Measurements from ENCODE around the gene MRPL33. TPM values are rescaled to one million over a fixed set of nuclear protein-coding genes. Genes with fewer than 3 reads are reported as not detected.

Gene MRPL33
- total and polyA plus RNA-seq, 4 donors = 31.2 to 130 (median 41.0) TPM

DNA sequence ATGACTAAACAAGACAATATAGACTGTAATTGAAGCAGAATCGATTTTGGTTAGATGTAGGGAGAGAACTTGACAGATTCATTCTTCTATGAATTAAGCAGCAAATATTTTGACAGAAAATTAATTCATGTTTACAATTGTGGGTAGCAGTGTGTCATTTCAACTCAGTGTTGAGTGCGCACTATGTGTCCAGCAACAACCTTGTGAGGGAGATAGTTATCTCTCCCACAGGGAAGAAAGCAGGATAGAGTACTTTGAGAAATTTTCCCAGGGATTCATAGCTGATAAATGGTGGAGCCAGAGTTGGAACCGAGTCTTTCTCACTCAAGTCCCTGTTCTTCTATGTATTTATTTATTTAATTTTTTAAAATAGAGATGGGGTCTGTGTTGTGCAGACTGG, 5.2 kb downstream of the MRPL33 start:
- Histone ChIP-seq H3K4me3 (ENCODE audit: low read depth in 1 of 3, low read length in 3 of 3) (no peak overlapping the region), H3K9me3 (ENCODE audit: control insufficient read depth in 4 of 4, low read length in 3 of 4) (no peaks in the 10 kb centered on the region), H3K36me3 (ENCODE audit: control insufficient read depth in 4 of 4, insufficient read depth in 3 of 4, low read depth in 1 of 4, low read length in 3 of 4) (peaks cover 0 to 23% (median 8%) of the 10 kb centered on the region in 4 donors), H3K4me1 (ENCODE audit: control insufficient read depth in 4 of 4, insufficient read depth in 4 of 4, low read length in 3 of 4) (peaks cover 2 to 23% (median 15%) of the 10 kb centered on the region in 4 donors), H3K27ac (ENCODE audit: low read depth in 1 of 2, low read length in 2 of 2) (no peak overlapping the region), H3K9ac (ENCODE audit: low read depth in 1 of 2, low read length in 2 of 2) (no peak overlapping the region), H3K27me3 (ENCODE audit: control insufficient read depth in 4 of 4, insufficient read depth in 4 of 4, low read length in 3 of 4) (no peaks in the 10 kb centered on the region)
- TF ChIP-seq, protein P1, sequence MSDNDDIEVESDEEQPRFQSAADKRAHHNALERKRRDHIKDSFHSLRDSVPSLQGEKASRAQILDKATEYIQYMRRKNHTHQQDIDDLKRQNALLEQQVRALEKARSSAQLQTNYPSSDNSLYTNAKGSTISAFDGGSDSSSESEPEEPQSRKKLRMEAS (IDR thresholded peaks at IDR 0.05) = no peak
- TF ChIP-seq FOXA2 (IDR thresholded peaks at IDR 0.05) (no peak), TAF1 (conservative IDR thresholded peaks at IDR 0.05) (no peak), NR2F2 (IDR thresholded peaks at IDR 0.05) (no peak), JUND (IDR thresholded peaks at IDR 0.05) (no peak), EGR1 (IDR thresholded peaks at IDR 0.05; ENCODE audit: low read depth in 2 of 2) (no peak), FOXA1 (IDR thresholded peaks at IDR 0.05) (no peak), RAD21 (IDR thresholded peaks at IDR 0.05) (no peak), HNF4G (IDR thresholded peaks at IDR 0.05) (no peak), HNF4A (conservative IDR thresholded peaks at IDR 0.05) (no peak), GABPA (IDR thresholded peaks at IDR 0.05 in 1 of 2, conservative IDR thresholded peaks at IDR 0.05 in 1 of 2) (no peak), YY1 (IDR thresholded peaks at IDR 0.05) (no peak), RXRA (IDR thresholded peaks at IDR 0.05) (no peak)
- TF ChIP-seq, protein P2, sequence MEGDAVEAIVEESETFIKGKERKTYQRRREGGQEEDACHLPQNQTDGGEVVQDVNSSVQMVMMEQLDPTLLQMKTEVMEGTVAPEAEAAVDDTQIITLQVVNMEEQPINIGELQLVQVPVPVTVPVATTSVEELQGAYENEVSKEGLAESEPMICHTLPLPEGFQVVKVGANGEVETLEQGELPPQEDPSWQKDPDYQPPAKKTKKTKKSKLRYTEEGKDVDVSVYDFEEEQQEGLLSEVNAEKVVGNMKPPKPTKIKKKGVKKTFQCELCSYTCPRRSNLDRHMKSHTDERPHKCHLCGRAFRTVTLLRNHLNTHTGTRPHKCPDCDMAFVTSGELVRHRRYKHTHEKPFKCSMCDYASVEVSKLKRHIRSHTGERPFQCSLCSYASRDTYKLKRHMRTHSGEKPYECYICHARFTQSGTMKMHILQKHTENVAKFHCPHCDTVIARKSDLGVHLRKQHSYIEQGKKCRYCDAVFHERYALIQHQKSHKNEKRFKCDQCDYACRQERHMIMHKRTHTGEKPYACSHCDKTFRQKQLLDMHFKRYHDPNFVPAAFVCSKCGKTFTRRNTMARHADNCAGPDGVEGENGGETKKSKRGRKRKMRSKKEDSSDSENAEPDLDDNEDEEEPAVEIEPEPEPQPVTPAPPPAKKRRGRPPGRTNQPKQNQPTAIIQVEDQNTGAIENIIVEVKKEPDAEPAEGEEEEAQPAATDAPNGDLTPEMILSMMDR (IDR thresholded peaks at IDR 0.05; ENCODE audit: low read depth, low read length, missing input control) = no peak
- TF ChIP-seq, protein P3, sequence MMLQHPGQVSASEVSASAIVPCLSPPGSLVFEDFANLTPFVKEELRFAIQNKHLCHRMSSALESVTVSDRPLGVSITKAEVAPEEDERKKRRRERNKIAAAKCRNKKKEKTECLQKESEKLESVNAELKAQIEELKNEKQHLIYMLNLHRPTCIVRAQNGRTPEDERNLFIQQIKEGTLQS (IDR thresholded peaks at IDR 0.05) = no peak
- TF ChIP-seq, protein P4, sequence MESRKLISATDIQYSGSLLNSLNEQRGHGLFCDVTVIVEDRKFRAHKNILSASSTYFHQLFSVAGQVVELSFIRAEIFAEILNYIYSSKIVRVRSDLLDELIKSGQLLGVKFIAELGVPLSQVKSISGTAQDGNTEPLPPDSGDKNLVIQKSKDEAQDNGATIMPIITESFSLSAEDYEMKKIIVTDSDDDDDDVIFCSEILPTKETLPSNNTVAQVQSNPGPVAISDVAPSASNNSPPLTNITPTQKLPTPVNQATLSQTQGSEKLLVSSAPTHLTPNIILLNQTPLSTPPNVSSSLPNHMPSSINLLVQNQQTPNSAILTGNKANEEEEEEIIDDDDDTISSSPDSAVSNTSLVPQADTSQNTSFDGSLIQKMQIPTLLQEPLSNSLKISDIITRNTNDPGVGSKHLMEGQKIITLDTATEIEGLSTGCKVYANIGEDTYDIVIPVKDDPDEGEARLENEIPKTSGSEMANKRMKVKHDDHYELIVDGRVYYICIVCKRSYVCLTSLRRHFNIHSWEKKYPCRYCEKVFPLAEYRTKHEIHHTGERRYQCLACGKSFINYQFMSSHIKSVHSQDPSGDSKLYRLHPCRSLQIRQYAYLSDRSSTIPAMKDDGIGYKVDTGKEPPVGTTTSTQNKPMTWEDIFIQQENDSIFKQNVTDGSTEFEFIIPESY (IDR thresholded peaks at IDR 0.05) = no peak
- WGBS = 95% methylated on average over 3 of the region's 3 CpGs
- no peak for DNase-seq (ENCODE audit: low spot score)

DNA sequence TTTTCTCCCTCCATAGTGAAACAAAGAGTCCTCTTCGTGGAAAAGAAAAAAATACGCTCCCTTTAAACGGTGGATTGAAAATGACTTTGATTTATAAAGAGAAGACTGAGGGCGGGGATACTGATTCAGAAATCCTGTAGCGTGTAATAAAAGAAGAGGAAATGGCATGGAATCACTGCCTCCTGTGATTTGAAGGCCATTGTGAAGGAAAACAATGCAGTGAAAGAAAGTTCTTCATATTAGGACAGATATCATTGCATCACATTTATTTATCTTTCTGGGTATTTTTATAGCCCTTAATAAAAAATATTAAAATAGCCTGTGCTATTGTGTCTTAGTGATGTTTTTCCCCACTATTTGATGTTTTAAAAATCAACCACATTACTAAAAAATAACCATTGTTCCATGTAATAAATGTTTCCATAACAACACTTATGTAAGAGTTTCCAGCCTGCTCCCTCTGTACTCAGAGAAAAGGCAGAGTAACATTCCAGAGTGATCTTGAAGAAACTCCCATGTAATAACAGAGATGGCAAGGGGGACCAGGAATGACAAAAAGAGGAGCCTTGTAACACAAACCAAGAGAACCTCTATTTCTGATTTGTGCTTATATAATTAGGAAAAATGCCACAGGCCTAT, 8.0 kb downstream of the MRPL33 start:
- 87% methylated on average over 5 of the region's 5 CpGs for WGBS
- Histone ChIP-seq H3K27me3 (ENCODE audit: control insufficient read depth in 4 of 4, insufficient read depth in 4 of 4, low read length in 3 of 4) (no peaks in the 10 kb centered on the region), H3K9me3 (ENCODE audit: control insufficient read depth in 4 of 4, low read length in 3 of 4) (no peaks in the 10 kb centered on the region), H3K27ac (ENCODE audit: low read depth in 1 of 2, low read length in 2 of 2) (no peak overlapping the region), H3K36me3 (ENCODE audit: control insufficient read depth in 4 of 4, insufficient read depth in 3 of 4, low read depth in 1 of 4, low read length in 3 of 4) (peaks cover 0 to 17% (median 8%) of the 10 kb centered on the region in 4 donors), H3K4me3 (ENCODE audit: low read depth in 1 of 3, low read length in 3 of 3) (no peak overlapping the region), H3K9ac (ENCODE audit: low read depth in 1 of 2, low read length in 2 of 2) (no peak overlapping the region), H3K4me1 (ENCODE audit: control insufficient read depth in 4 of 4, insufficient read depth in 4 of 4, low read length in 3 of 4) (peaks cover 0 to 3% (median 1%) of the 10 kb centered on the region in 4 donors)
- no peak for DNase-seq (ENCODE audit: low spot score)
- TF ChIP-seq SP1 (IDR thresholded peaks at IDR 0.05) = no peak
- no peak for TF ChIP-seq HNF4G (IDR thresholded peaks at IDR 0.05)
- TF ChIP-seq, protein P4 (IDR thresholded peaks at IDR 0.05) = no peak
- no peak for TF ChIP-seq EGR1 (IDR thresholded peaks at IDR 0.05; ENCODE audit: low read depth in 2 of 2)
- no peak for TF ChIP-seq NR2F2 (IDR thresholded peaks at IDR 0.05)
- TF ChIP-seq, protein P2 (IDR thresholded peaks at IDR 0.05; ENCODE audit: low read depth, low read length, missing input control) = no peak
- TF ChIP-seq, protein P1 (IDR thresholded peaks at IDR 0.05) = no peak
- no peak for TF ChIP-seq JUND (IDR thresholded peaks at IDR 0.05)
- TF ChIP-seq GABPA (IDR thresholded peaks at IDR 0.05 in 1 of 2, conservative IDR thresholded peaks at IDR 0.05 in 1 of 2) = no peak
- TF ChIP-seq, protein P5, sequence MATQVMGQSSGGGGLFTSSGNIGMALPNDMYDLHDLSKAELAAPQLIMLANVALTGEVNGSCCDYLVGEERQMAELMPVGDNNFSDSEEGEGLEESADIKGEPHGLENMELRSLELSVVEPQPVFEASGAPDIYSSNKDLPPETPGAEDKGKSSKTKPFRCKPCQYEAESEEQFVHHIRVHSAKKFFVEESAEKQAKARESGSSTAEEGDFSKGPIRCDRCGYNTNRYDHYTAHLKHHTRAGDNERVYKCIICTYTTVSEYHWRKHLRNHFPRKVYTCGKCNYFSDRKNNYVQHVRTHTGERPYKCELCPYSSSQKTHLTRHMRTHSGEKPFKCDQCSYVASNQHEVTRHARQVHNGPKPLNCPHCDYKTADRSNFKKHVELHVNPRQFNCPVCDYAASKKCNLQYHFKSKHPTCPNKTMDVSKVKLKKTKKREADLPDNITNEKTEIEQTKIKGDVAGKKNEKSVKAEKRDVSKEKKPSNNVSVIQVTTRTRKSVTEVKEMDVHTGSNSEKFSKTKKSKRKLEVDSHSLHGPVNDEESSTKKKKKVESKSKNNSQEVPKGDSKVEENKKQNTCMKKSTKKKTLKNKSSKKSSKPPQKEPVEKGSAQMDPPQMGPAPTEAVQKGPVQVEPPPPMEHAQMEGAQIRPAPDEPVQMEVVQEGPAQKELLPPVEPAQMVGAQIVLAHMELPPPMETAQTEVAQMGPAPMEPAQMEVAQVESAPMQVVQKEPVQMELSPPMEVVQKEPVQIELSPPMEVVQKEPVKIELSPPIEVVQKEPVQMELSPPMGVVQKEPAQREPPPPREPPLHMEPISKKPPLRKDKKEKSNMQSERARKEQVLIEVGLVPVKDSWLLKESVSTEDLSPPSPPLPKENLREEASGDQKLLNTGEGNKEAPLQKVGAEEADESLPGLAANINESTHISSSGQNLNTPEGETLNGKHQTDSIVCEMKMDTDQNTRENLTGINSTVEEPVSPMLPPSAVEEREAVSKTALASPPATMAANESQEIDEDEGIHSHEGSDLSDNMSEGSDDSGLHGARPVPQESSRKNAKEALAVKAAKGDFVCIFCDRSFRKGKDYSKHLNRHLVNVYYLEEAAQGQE (IDR thresholded peaks at IDR 0.05) = no peak
- no peak for TF ChIP-seq RAD21 (IDR thresholded peaks at IDR 0.05)
